ENCODE data around the gene ZFYVE16. TPM values are rescaled to one million over a fixed set of nuclear protein-coding genes. Genes with fewer than 3 reads are reported as not detected.
"Not testable (repeated sequence)": the region's sequence is repeated elsewhere in the genome, so short reads cannot be mapped to it uniquely, and the experiment has no call there.

ZFYVE16 gene
- total RNA-seq, 1 donor from 2014 or later = 113 TPM

GRCh38 chr5:80491296-80491695, 83.4 kb downstream of the ZFYVE16 start:
- Histone ChIP-seq H4K20me1 (ENCODE audit: low read depth) (no peaks in the 10 kb centered on the region), H2AFZ (replicated peaks) (no peak overlapping the region), H3K4me2 (no peak overlapping the region), H3K36me3 (no peaks in the 10 kb centered on the region), H3K4me3 (no peak overlapping the region), H3K79me2 (ENCODE audit: low read depth) (no peaks in the 10 kb centered on the region), H3F3A (ENCODE audit: low read depth) (peaks cover 27% of the 10 kb centered on the region), H3K27ac (no peak overlapping the region), H3K4me1 (peaks cover 5% of the 10 kb centered on the region), H3K9ac (no peak overlapping the region), H3K9me3 (ENCODE audit: low read depth) (no peaks in the 10 kb centered on the region), H3K27me3 (no peaks in the 10 kb centered on the region)
- Mint-ChIP-seq H3K4me1 (peaks cover 27% of the 10 kb centered on the region), H3K36me3 (no peaks in the 10 kb centered on the region), H3K27me3 (ENCODE audit: insufficient read depth, low read depth) (peaks cover 4% of the 10 kb centered on the region), H3K4me3 (no peak overlapping the region), H3K9me3 (peaks cover 7% of the 10 kb centered on the region), H3K27ac (no peak overlapping the region)
- no peak for DNase-seq (ENCODE audit: low spot score)
- no peak for TF ChIP-seq EZH2 (IDR thresholded peaks at IDR 0.05)
- TF ChIP-seq CTCF (IDR thresholded peaks at IDR 0.05) = no peak
- TF ChIP-seq EZH2phosphoT487 (IDR thresholded peaks at IDR 0.05) = no peak

- Histone ChIP-seq H3K36me3 (no peaks in the 10 kb centered on the region), H3K4me1 (peaks cover 8% of the 10 kb centered on the region), H3F3A (ENCODE audit: low read depth) (peaks cover 16% of the 10 kb centered on the region), H3K27ac (no peak overlapping the region), H3K4me3 (no peak overlapping the region), H3K9ac (no peak overlapping the region), H3K9me3 (ENCODE audit: low read depth) (no peaks in the 10 kb centered on the region), H4K20me1 (ENCODE audit: low read depth) (no peaks in the 10 kb centered on the region), H2AFZ (replicated peaks) (no peak overlapping the region), H3K79me2 (ENCODE audit: low read depth) (no peaks in the 10 kb centered on the region), H3K4me2 (no peak overlapping the region), H3K27me3 (no peaks in the 10 kb centered on the region)
- peaks cover 18% of the 10 kb centered on the region for H3K4me1 Mint-ChIP-seq
- no peaks in the 10 kb centered on the region for H3K36me3 Mint-ChIP-seq
- no peak overlapping the region for H3K27ac Mint-ChIP-seq
- DNase-seq (ENCODE audit: low spot score) = no peak
- H3K9me3 Mint-ChIP-seq = peaks cover 7% of the 10 kb centered on the region
- peaks cover 4% of the 10 kb centered on the region for H3K27me3 Mint-ChIP-seq (ENCODE audit: insufficient read depth, low read depth)
- no peak overlapping the region for H3K4me3 Mint-ChIP-seq
- no peak for TF ChIP-seq EZH2phosphoT487 (IDR thresholded peaks at IDR 0.05)
- no peak for TF ChIP-seq CTCF (IDR thresholded peaks at IDR 0.05)
- TF ChIP-seq EZH2 (IDR thresholded peaks at IDR 0.05) = no peak
Measured at GRCh38 chr5:80492741-80493140, 84.9 kb downstream of the ZFYVE16 start.

GRCh38 chr5:80493443-80493842, 85.6 kb downstream of the ZFYVE16 start:
- not testable (repeated sequence) for H3K36me3 ChIP-seq; H4K20me1 ChIP-seq (ENCODE audit: low read depth); H3K4me3 ChIP-seq; H3K27me3 Mint-ChIP-seq (ENCODE audit: insufficient read depth, low read depth); H3K27ac Mint-ChIP-seq; H3K27me3 ChIP-seq; H3K36me3 Mint-ChIP-seq; H3K9me3 Mint-ChIP-seq; H3K4me2 ChIP-seq; H2AFZ ChIP-seq (replicated peaks); H3K4me3 Mint-ChIP-seq; DNase-seq (ENCODE audit: low spot score); H3K27ac ChIP-seq; H3K9me3 ChIP-seq (ENCODE audit: low read depth); H3K79me2 ChIP-seq (ENCODE audit: low read depth); H3K9ac ChIP-seq
- H3K4me1 Mint-ChIP-seq = peaks cover 15% of the 10 kb centered on the region
- peaks cover 11% of the 10 kb centered on the region for H3K4me1 ChIP-seq
- peaks cover 10% of the 10 kb centered on the region for H3F3A ChIP-seq (ENCODE audit: low read depth)

- H3K9me3 Mint-ChIP-seq = peaks cover 7% of the 10 kb centered on the region
- Histone ChIP-seq H3K36me3 (no peaks in the 10 kb centered on the region), H3K79me2 (ENCODE audit: low read depth) (no peaks in the 10 kb centered on the region), H3K4me3 (no peak overlapping the region), H3F3A (ENCODE audit: low read depth) (no peaks in the 10 kb centered on the region), H3K27me3 (no peaks in the 10 kb centered on the region), H3K9ac (no peak overlapping the region), H3K27ac (no peak overlapping the region), H2AFZ (replicated peaks) (no peak overlapping the region), H3K4me2 (no peak overlapping the region), H3K9me3 (ENCODE audit: low read depth) (no peaks in the 10 kb centered on the region), H4K20me1 (ENCODE audit: low read depth) (no peaks in the 10 kb centered on the region), H3K4me1 (peaks cover 6% of the 10 kb centered on the region)
- TF ChIP-seq EZH2phosphoT487 (IDR thresholded peaks at IDR 0.05) = no peak
- no peak for TF ChIP-seq CTCF (IDR thresholded peaks at IDR 0.05)
- no peak for TF ChIP-seq EZH2 (IDR thresholded peaks at IDR 0.05)
- no peak overlapping the region for H3K4me3 Mint-ChIP-seq
- no peaks in the 10 kb centered on the region for H3K27me3 Mint-ChIP-seq (ENCODE audit: insufficient read depth, low read depth)
- no peak for DNase-seq (ENCODE audit: low spot score)
- peaks cover 4% of the 10 kb centered on the region for H3K4me1 Mint-ChIP-seq
- no peak overlapping the region for H3K27ac Mint-ChIP-seq
- no peaks in the 10 kb centered on the region for H3K36me3 Mint-ChIP-seq
Measured at GRCh38 chr5:80495891-80496290, 88.0 kb downstream of the ZFYVE16 start.

Measured in neural progenitor cell (in vitro differentiated cells).